Gastroesophageal sphincter (tissue), 4 donors: Measurements from ENCODE around the gene B3GNT5. TPM values are rescaled to one million over a fixed set of nuclear protein-coding genes. Genes with fewer than 3 reads are reported as not detected.

Experiments
- ATAC-seq: fragments of 150-250 bp; one replicate; pipeline ENCODE4 v1.9.1; 2016; ENCODE audit warnings: mild to moderate bottlenecking, moderate library complexity
- H3K27ac ChIP-seq, 4 donors: fragments of 200-600 bp; sonication (generic) in 3 of 4; 1 replicate in 3 of 4; 2 replicates in 1 of 4; pipeline ENCODE4 v1.5.1; 2016 to 2019
- H3K27me3 ChIP-seq: fragments of 200-600 bp; sonication (generic); one replicate; pipeline ENCODE4 v1.5.1; 2019
- H3K36me3 ChIP-seq, 2 donors: fragments of 200-600 bp; sonication (generic); one replicate each; pipeline ENCODE4 v1.5.1; 2019; ENCODE audit warnings: control low read depth in 1 of 2
- H3K4me1 ChIP-seq, 3 donors: fragments of 200-600 bp; sonication (generic); 1 replicate in 2 of 3; 2 replicates in 1 of 3; pipeline ENCODE4 v1.5.1; 2016 to 2019; ENCODE audit warnings: control low read depth in 2 of 3
- H3K4me3 ChIP-seq, 2 donors: fragments of 200-600 bp; sonication (generic); one replicate each; pipeline ENCODE4 v1.5.1; 2019; ENCODE audit warnings: mild to moderate bottlenecking in 1 of 2, moderate library complexity in 1 of 2
- H3K9me3 ChIP-seq, 3 donors: fragments of 200-600 bp; sonication (generic); one replicate each; pipeline ENCODE4 v1.5.1; 2017 to 2019; ENCODE audit warnings: control low read depth in 2 of 3
- EP300 ChIP-seq: sonication (generic); formaldehyde crosslinking; IDR thresholded peaks from one replicate; pipeline ENCODE4 v1.6.1; 2017; ENCODE audit warnings: antibody characterized with exemption, mild to moderate bottlenecking
- POLR2A ChIP-seq, 2 donors: fragments of 450-650 bp; IDR thresholded peaks; one replicate each; pipeline ENCODE4 v1.6.1; 2017; ENCODE audit warnings: antibody characterized with exemption in 2 of 2, mild to moderate bottlenecking in 2 of 2, moderate library complexity in 1 of 2
- POLR2AphosphoS5 ChIP-seq: sonication (generic); formaldehyde crosslinking; IDR thresholded peaks from one replicate; pipeline ENCODE4 v1.6.1; 2017; ENCODE audit warnings: antibody characterized with exemption
- WGBS, 2 donors: methylation state at CpG; one replicate each; pipeline ENCODE4 v1.1.5; 2018; ENCODE audit warnings: low coverage in 1 of 2; 5-methylcytosine and 5-hydroxymethylcytosine counted together
- total RNA-seq, 4 donors: library from RNA; depleted of rRNA; stranded (reverse); fragments of >200 nt; gene quantifications; one replicate each; pipeline ENCODE4 v1.1.0, GENCODE V29; 2016
- TF ChIP-seq, protein P1 (sequence below), 4 experiments: fragments of 200-600 bp in 2 of 4; fragments of 450-650 bp in 2 of 4; sonication (generic) in 1 of 4; IDR thresholded peaks; one replicate each; pipeline ENCODE4 v1.5.1; 2017 to 2019; ENCODE audit warnings: antibody characterized with exemption in 4 of 4, mild to moderate bottlenecking in 2 of 4, moderate library complexity in 2 of 4

B3GNT5 gene
- total RNA-seq, 4 donors from 2014 or later, result 5.0 to 9.2 (median 6.1) TPM

DNA sequence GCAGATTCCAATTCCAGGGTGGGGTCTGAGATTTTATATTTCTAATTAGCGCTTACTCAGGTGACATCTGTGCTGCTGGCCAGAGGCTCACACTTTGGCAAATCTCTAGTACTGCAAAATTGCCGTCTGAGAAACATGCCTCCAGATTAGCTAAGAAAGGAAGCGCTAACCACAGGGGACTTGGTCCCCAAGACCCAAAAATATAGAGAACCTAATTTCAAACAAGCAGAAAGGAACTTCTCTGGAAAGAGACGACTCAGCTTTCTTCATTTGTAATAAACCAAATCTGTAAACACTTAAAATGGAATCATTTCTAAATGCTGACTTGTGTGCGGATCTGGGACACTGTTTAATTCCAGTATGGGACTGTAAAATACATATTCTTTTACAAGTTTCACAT, 55.7 kb downstream of the B3GNT5 start:
- 72 to 79% methylated on average over 2 to 5 of the region's 5 CpGs for WGBS, 2 donors
- H3K27ac ChIP-seq, result no peak overlapping the region

DNA sequence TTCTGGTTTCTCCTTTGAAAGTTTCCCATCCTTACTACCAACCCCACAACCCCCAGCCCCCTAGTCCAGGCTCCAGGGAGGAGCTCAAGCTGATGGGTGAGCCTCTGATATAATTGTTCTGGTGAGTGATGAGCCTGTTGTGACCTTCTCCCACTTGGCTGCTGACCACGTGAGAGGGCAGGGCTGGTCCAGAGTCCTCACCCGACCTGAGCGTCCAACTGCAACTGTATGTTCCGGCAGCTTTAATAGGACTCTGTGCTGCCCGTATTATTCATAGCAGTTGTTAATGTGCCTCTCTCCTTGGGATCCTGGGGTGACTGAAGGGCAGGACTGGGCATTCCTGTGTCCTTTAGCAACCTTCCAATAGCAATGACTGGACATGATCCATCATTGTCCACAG, 56.2 kb downstream of the B3GNT5 start:
- Histone ChIP-seq H3K27me3 (no peaks in the 10 kb centered on the region), H3K4me3 (no peak overlapping the region), H3K4me1 (no peaks in the 10 kb centered on the region), H3K9me3 (no peaks in the 10 kb centered on the region), H3K36me3 (no peaks in the 10 kb centered on the region), H3K27ac (no peak overlapping the region)
- 56% methylated on average over 4 of the region's 5 CpGs; no CpG with 5 or more reads in 1 of the 2 donors for WGBS, 2 donors
- ATAC-seq, result no peak
- TF ChIP-seq, protein P1, sequence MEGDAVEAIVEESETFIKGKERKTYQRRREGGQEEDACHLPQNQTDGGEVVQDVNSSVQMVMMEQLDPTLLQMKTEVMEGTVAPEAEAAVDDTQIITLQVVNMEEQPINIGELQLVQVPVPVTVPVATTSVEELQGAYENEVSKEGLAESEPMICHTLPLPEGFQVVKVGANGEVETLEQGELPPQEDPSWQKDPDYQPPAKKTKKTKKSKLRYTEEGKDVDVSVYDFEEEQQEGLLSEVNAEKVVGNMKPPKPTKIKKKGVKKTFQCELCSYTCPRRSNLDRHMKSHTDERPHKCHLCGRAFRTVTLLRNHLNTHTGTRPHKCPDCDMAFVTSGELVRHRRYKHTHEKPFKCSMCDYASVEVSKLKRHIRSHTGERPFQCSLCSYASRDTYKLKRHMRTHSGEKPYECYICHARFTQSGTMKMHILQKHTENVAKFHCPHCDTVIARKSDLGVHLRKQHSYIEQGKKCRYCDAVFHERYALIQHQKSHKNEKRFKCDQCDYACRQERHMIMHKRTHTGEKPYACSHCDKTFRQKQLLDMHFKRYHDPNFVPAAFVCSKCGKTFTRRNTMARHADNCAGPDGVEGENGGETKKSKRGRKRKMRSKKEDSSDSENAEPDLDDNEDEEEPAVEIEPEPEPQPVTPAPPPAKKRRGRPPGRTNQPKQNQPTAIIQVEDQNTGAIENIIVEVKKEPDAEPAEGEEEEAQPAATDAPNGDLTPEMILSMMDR (IDR thresholded peaks at IDR 0.05), result no peak
- no peak for TF ChIP-seq POLR2A (IDR thresholded peaks at IDR 0.05)
- TF ChIP-seq EP300, result no peak
- no peak for TF ChIP-seq POLR2AphosphoS5

More for the DNA sequence above, 55.7 kb downstream of the B3GNT5 start:
- no peak for ATAC-seq
- no peak overlapping the region for H3K4me3 ChIP-seq
- no peaks in the 10 kb centered on the region for H3K27me3 ChIP-seq
- TF ChIP-seq POLR2AphosphoS5 (no peak), POLR2A (IDR thresholded peaks at IDR 0.05) (no peak), EP300 (no peak)
- TF ChIP-seq, protein P1 (IDR thresholded peaks at IDR 0.05), result no peak
- H3K36me3 ChIP-seq, result no peaks in the 10 kb centered on the region
- H3K9me3 ChIP-seq, result no peaks in the 10 kb centered on the region
- H3K4me1 ChIP-seq, result no peaks in the 10 kb centered on the region

DNA sequence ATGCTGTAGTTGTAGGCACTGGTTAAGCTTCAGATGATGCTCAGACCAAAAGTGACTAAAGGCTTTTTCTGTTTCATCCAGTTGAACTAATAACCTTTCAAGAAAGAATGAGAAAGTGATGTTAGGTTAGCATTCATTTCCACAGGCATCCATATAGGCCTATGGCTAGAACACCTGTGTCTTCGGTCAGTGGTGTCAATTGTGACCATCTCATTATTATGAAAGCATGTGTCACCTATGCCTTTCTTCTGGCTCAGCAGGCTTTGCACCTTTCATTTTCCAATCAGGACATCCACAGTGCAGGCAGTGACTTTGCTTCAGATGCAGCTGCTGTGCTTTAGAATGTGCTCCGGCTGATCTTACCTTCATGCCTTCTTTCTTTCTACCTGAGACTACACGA, 57.9 kb downstream of the B3GNT5 start:
- 91 to 100% methylated on average over 2 to 3 of the region's 3 CpGs for WGBS, 2 donors
- Histone ChIP-seq H3K4me1 (no peaks in the 10 kb centered on the region), H3K36me3 (no peaks in the 10 kb centered on the region), H3K4me3 (no peak overlapping the region), H3K27ac (no peak overlapping the region), H3K27me3 (no peaks in the 10 kb centered on the region), H3K9me3 (no peaks in the 10 kb centered on the region)
- no peak for ATAC-seq
- TF ChIP-seq POLR2AphosphoS5 (no peak), POLR2A (IDR thresholded peaks at IDR 0.05) (no peak), EP300 (no peak)
- TF ChIP-seq, protein P1 (IDR thresholded peaks at IDR 0.05), result no peak

DNA sequence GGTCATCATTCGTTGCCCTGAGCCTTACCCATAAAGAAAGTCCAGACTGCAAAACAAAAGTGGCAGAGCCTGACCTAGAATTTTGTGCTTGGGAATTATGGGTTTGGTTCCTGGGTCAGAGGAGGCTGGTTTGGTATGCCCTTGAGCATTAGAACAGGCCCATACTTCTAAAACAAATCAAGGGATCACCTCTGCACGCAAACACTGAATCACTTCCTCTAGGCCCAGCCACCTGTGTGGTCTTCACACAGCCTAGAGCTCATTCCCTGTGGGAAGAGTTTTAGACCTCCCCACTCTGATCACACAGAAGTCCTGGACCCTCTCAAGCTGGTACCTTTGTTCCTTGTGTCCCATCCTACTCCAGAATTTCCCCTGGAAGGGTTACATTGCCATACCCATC, 59.4 kb downstream of the B3GNT5 start:
- H3K36me3 ChIP-seq, result no peaks in the 10 kb centered on the region
- no peak overlapping the region for H3K27ac ChIP-seq
- H3K27me3 ChIP-seq, result no peaks in the 10 kb centered on the region
- H3K9me3 ChIP-seq, result no peaks in the 10 kb centered on the region
- 40 to 75% methylated on average over 1 to 2 of the region's 2 CpGs for WGBS, 2 donors
- H3K4me3 ChIP-seq, result no peak overlapping the region
- no peak for ATAC-seq
- H3K4me1 ChIP-seq, result no peaks in the 10 kb centered on the region
- TF ChIP-seq POLR2A (IDR thresholded peaks at IDR 0.05), result no peak
- TF ChIP-seq, protein P1 (IDR thresholded peaks at IDR 0.05), result no peak
- no peak for TF ChIP-seq POLR2AphosphoS5
- no peak for TF ChIP-seq EP300

DNA sequence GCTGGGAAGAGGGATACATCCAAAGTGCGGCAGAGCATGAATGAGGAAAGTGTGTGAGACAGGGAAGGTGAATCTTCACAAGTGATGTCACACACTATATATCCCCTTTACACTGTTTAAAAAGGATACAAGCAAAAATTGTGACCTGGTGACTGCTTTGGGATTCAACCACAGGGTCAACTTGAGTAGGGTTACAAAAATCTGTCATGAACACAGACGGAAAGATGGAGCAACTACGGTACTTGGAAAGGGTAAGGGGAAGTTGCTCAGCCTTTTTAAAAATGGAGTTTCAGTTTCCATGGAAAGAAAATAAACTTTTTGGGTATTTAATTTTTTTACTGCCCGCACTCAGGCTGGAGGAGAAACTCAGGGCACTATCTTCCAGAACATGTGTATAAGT, 60.3 kb downstream of the B3GNT5 start:
- Histone ChIP-seq H3K36me3 (no peaks in the 10 kb centered on the region), H3K9me3 (no peaks in the 10 kb centered on the region), H3K27ac (no peak overlapping the region), H3K27me3 (no peaks in the 10 kb centered on the region), H3K4me3 (no peak overlapping the region), H3K4me1 (no peaks in the 10 kb centered on the region)
- no peak for ATAC-seq
- TF ChIP-seq POLR2AphosphoS5, result no peak
- no peak for TF ChIP-seq POLR2A (IDR thresholded peaks at IDR 0.05)
- 68 to 87% methylated on average over 3 to 4 of the region's 4 CpGs for WGBS, 2 donors
